ENCODE results near the gene ITPRID1.

- TF ChIP-seq POLR2A (IDR thresholded peaks at IDR 0.05) (no peak), EP300 (IDR thresholded peaks at IDR 0.05) (no peak), POLR2AphosphoS5 (IDR thresholded peaks at IDR 0.05) (no peak)
- TF ChIP-seq, protein P1, sequence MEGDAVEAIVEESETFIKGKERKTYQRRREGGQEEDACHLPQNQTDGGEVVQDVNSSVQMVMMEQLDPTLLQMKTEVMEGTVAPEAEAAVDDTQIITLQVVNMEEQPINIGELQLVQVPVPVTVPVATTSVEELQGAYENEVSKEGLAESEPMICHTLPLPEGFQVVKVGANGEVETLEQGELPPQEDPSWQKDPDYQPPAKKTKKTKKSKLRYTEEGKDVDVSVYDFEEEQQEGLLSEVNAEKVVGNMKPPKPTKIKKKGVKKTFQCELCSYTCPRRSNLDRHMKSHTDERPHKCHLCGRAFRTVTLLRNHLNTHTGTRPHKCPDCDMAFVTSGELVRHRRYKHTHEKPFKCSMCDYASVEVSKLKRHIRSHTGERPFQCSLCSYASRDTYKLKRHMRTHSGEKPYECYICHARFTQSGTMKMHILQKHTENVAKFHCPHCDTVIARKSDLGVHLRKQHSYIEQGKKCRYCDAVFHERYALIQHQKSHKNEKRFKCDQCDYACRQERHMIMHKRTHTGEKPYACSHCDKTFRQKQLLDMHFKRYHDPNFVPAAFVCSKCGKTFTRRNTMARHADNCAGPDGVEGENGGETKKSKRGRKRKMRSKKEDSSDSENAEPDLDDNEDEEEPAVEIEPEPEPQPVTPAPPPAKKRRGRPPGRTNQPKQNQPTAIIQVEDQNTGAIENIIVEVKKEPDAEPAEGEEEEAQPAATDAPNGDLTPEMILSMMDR (IDR thresholded peaks at IDR 0.05) = no peak
These were observed 88.2 kb downstream of the ITPRID1 start for GRCh38 chr7:31602041-31602625.
